Keratinocyte (primary cell): ENCODE measurements around the gene NADSYN1. TPM values are rescaled to one million over a fixed set of nuclear protein-coding genes. Genes with fewer than 3 reads are reported as not detected.

ENCODE experiments used
- DNase-seq: peaks from one replicate; pipeline ENCODE4 v3.0.0-alpha.2; 2011; ENCODE audit warnings: low read depth, missing footprints, low spot score
- FAIRE-seq: peaks from 2 replicates; lab custom pipeline; 2011; peaks lifted over from hg19 to GRCh38; lab: Jason Lieb, UNC
- H2AFZ ChIP-seq: 2 replicates; pipeline ENCODE4 v1.6.0; 2012; ENCODE audit warnings: low read length, control low read depth, inconsistent platforms; ENCODE audit not compliant: control insufficient read depth
- H3K27ac ChIP-seq: 2 replicates; pipeline ENCODE4 v1.5.1; 2011; ENCODE audit warnings: low read length; ENCODE audit not compliant: control insufficient read depth, insufficient read depth
- H3K27me3 ChIP-seq: 3 replicates; pipeline ENCODE4 v1.6.0; 2011; ENCODE audit warnings: low read length; ENCODE audit not compliant: control insufficient read depth, insufficient read depth; ENCODE audit errors: extremely low read depth
- H3K36me3 ChIP-seq, 2 experiments: 2 replicates in 1 of 2; 3 replicates in 1 of 2; pipeline ENCODE4 v1.5.1; 2011; ENCODE audit warnings: low read length in 2 of 2, mild to moderate bottlenecking in 1 of 2; ENCODE audit not compliant: control insufficient read depth in 2 of 2, insufficient read depth in 2 of 2; ENCODE audit errors: extremely low read depth in 1 of 2
- H3K4me1 ChIP-seq: 3 replicates; pipeline ENCODE4 v1.5.1; 2011; ENCODE audit warnings: low read length; ENCODE audit not compliant: control insufficient read depth, insufficient read depth; ENCODE audit errors: extremely low read depth
- H3K4me2 ChIP-seq: 3 replicates; pipeline ENCODE4 v1.6.0; 2011; ENCODE audit warnings: low read depth, low read length; ENCODE audit not compliant: control insufficient read depth, insufficient read depth; ENCODE audit errors: extremely low read depth
- H3K4me3 ChIP-seq, 3 experiments: fragments of 200-600 bp in 1 of 3; sonication (generic) in 1 of 3; 2 replicates in 2 of 3; 3 replicates in 1 of 3; pipeline ENCODE4 v1.5.1; 2011 to 2016; ENCODE audit warnings: low read length in 3 of 3, mild to moderate bottlenecking in 3 of 3, control low read depth in 2 of 3, inconsistent platforms in 1 of 3, low read depth in 1 of 3, mixed read lengths in 1 of 3, mixed run types in 1 of 3, moderate library complexity in 1 of 3; ENCODE audit not compliant: control insufficient read depth in 2 of 3, insufficient read depth in 2 of 3; ENCODE audit errors: extremely low read depth in 1 of 3
- H3K79me2 ChIP-seq: 2 replicates; pipeline ENCODE4 v1.6.0; 2012; ENCODE audit warnings: low read length; ENCODE audit not compliant: control insufficient read depth, insufficient read depth
- H3K9ac ChIP-seq: 3 replicates; pipeline ENCODE4 v1.6.0; 2011; ENCODE audit warnings: low read length; ENCODE audit not compliant: control insufficient read depth, insufficient read depth; ENCODE audit errors: extremely low read depth
- H3K9me1 ChIP-seq: 3 replicates; pipeline ENCODE4 v1.6.0; 2011; ENCODE audit warnings: low read length; ENCODE audit not compliant: control insufficient read depth, insufficient read depth; ENCODE audit errors: extremely low read depth
- H3K9me3 ChIP-seq: 2 replicates; pipeline ENCODE4 v1.5.1; 2012; ENCODE audit warnings: low read depth, low read length; ENCODE audit not compliant: control insufficient read depth
- H4K20me1 ChIP-seq: 3 replicates; pipeline ENCODE4 v1.6.0; 2011; ENCODE audit warnings: low read length; ENCODE audit not compliant: control insufficient read depth, insufficient read depth; ENCODE audit errors: extremely low read depth
- EZH2 ChIP-seq: IDR thresholded peaks from one replicate; pipeline ENCODE4 v1.6.1; 2012; ENCODE audit warnings: inconsistent platforms, mild to moderate bottlenecking, low read length, moderate library complexity
- dilution Hi-C: fragments of 300-500 bp; cut with MboI; formaldehyde crosslinking; loops from one replicate; pipeline ENCODE4 v1.7.0; 2020; ENCODE audit warnings: low sequenced_read_pairs; ENCODE audit not compliant: extremely low pct_ligation_motif_present
- polyA plus RNA-seq, 5 experiments: library from polyadenylated mRNA; depleted of rRNA in 3 of 5; stranded (reverse) in 3 of 5; stranded (forward) in 1 of 5; unstranded in 1 of 5; fragments of >200 nt; gene quantifications; 1 replicate in 1 of 5; 2 replicates in 3 of 5; 3 replicates in 1 of 5; pipeline versions ENCODE4 v1.2.1 to v1.2.3, GENCODE V29; 2011 to 2012; ENCODE audit warnings: missing spikeins in 2 of 5, low read depth in 1 of 5, low replicate concordance in 1 of 5
- TF ChIP-seq, protein P1 (sequence below), 3 experiments: IDR thresholded peaks in 1 of 3; conservative IDR thresholded peaks in 1 of 3; optimal IDR thresholded peaks in 1 of 3; 2 replicates in 2 of 3; 3 replicates in 1 of 3; pipeline versions ENCODE3 to v1.5.1; 2011; ENCODE audit warnings: low read length in 3 of 3, mild to moderate bottlenecking in 3 of 3, moderate library complexity in 2 of 3, control low read depth in 1 of 3, inconsistent platforms in 1 of 3; ENCODE audit not compliant: insufficient read depth in 2 of 3; ENCODE audit errors: extremely low read depth in 1 of 3

Gene NADSYN1
- polyA plus RNA-seq, 1 donor (not counting 4 experiments of a cell fraction or from before 2014, with no cell fraction given): 51.5 TPM

DNA sequence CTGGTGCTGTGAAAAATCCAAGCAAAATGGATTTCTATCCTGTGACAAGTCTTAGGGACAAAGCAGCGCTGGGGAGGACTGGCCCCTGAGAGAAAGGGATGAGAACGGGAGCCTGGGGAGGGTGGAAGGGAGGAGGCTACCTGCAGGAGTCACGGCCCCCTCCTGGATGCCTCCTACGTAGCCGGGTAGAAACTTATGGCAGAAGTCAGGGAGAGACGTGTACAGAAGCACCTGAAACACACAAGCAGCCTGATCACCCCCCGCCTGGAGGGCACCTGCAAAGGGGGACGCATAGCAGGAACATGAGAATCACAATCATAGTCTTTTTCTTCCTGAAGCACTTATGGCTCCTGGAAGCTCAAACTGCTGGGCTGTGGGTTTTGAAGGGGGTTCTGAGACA lies 10.9 kb upstream of the NADSYN1 start:
- Histone ChIP-seq H3K27me3 (no peaks in the 10 kb centered on the region), H2AFZ (no peak overlapping the region), H3K79me2 (peaks cover 36% of the 10 kb centered on the region), H3K9me1 (peaks cover 2% of the 10 kb centered on the region), H4K20me1 (peaks cover 14% of the 10 kb centered on the region), H3K36me3 (peaks cover 70 to 82% of the 10 kb centered on the region in 2 experiments), H3K4me2 (no peak overlapping the region), H3K9ac (no peak overlapping the region), H3K4me1 (peaks cover 17% of the 10 kb centered on the region), H3K27ac (no peak overlapping the region), H3K9me3 (no peaks in the 10 kb centered on the region), H3K4me3 (no peak overlapping the region)
- FAIRE-seq (no peak), DNase-seq (no peak)
- TF ChIP-seq, protein P1, sequence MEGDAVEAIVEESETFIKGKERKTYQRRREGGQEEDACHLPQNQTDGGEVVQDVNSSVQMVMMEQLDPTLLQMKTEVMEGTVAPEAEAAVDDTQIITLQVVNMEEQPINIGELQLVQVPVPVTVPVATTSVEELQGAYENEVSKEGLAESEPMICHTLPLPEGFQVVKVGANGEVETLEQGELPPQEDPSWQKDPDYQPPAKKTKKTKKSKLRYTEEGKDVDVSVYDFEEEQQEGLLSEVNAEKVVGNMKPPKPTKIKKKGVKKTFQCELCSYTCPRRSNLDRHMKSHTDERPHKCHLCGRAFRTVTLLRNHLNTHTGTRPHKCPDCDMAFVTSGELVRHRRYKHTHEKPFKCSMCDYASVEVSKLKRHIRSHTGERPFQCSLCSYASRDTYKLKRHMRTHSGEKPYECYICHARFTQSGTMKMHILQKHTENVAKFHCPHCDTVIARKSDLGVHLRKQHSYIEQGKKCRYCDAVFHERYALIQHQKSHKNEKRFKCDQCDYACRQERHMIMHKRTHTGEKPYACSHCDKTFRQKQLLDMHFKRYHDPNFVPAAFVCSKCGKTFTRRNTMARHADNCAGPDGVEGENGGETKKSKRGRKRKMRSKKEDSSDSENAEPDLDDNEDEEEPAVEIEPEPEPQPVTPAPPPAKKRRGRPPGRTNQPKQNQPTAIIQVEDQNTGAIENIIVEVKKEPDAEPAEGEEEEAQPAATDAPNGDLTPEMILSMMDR (optimal IDR thresholded peaks at IDR 0.05 in 1 of 3, IDR thresholded peaks at IDR 0.05 in 1 of 3, conservative IDR thresholded peaks at IDR 0.05 in 1 of 3; ENCODE audit: extremely low read depth in 1 of 3, insufficient read depth in 2 of 3, low read length in 3 of 3): no peak
- no peak for TF ChIP-seq EZH2
- dilution Hi-C loops: no loop called here

DNA sequence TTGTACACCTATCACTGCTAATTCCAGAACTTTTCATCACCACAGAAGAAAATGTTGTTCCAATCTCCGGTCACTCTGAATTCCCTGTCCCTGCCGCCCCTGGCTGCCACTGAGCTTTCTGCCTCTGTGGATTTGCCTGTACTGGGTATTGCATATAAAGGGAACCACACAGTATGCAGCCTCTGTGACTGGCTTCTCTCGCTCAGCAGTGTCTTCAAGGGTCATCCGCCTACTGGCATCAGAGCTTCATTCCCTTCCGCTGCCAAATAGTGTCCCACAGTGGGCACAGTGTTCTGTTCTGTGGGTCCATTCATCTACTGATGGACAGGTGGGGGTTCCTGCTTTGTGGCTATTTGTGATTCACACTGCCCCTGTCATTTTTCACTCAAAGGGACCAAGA lies 10.1 kb upstream of the NADSYN1 start:
- Histone ChIP-seq H4K20me1 (peaks cover 14% of the 10 kb centered on the region), H3K4me3 (no peak overlapping the region), H3K4me1 (peaks cover 22% of the 10 kb centered on the region), H3K4me2 (no peak overlapping the region), H3K27me3 (no peaks in the 10 kb centered on the region), H3K9me1 (peaks cover 2% of the 10 kb centered on the region), H2AFZ (no peak overlapping the region), H3K27ac (no peak overlapping the region), H3K9ac (no peak overlapping the region), H3K36me3 (peaks cover 63 to 80% of the 10 kb centered on the region in 2 experiments), H3K79me2 (peaks cover 43% of the 10 kb centered on the region), H3K9me3 (no peaks in the 10 kb centered on the region)
- FAIRE-seq: no peak
- no peak for DNase-seq
- dilution Hi-C loops: no loop called here
- no peak for TF ChIP-seq EZH2
- TF ChIP-seq, protein P1 (optimal IDR thresholded peaks at IDR 0.05 in 1 of 3, IDR thresholded peaks at IDR 0.05 in 1 of 3, conservative IDR thresholded peaks at IDR 0.05 in 1 of 3; ENCODE audit: extremely low read depth in 1 of 3, insufficient read depth in 2 of 3, low read length in 3 of 3): no peak
